K562 (cell line): ENCODE results near the gene MARCHF9. TPM values are rescaled to one million over a fixed set of nuclear protein-coding genes. Genes with fewer than 3 reads are reported as not detected.
A peak's percentile ranks its signal among the peaks of the same experiment; 100 is the strongest.

ENCODE experiments used
- ATAC-seq: fragments of 200-7000 bp; cut with Tn5 transposase; 3 replicates; pipeline ENCODE4 v1.9.1; 2020; ENCODE audit warnings: moderate library complexity
- BruUV-seq: library from RNA; stranded (reverse); fragments of 400-500 nt; replicated peaks from 2 replicates; lab custom pipeline; 2021; lab: Mats Ljungman, UMichigan
- CTCF ChIA-PET: fragments of 300-600 bp; formaldehyde crosslinking; extraction: SDS; loops from one replicate; lab custom pipeline; 2021; ENCODE audit warnings: low intra/inter-chr PET ratio; lab: Yijun Ruan, JAX
- POLR2A ChIA-PET: fragments of 300-600, 350-650 bp; sonication (Branson Sonifier 250); formaldehyde crosslinking; extraction: SDS; loops from one replicate; lab custom pipeline; 2021; ENCODE audit warnings: antibody characterized with exemption, inconsistent platforms; lab: Yijun Ruan, JAX
- DNase-seq, 4 experiments: peaks; one replicate each; pipeline versions ENCODE4 v3.0.0 to v3.0.0-alpha.2; 2011 to 2018; ENCODE audit warnings: low spot score in 3 of 4, mixed read lengths in 3 of 4; ENCODE audit errors: extremely low read depth in 1 of 4
- FAIRE-seq: peaks from 2 replicates; lab custom pipeline; 2011; peaks lifted over from hg19 to GRCh38; lab: Jason Lieb, UNC
- H2AFZ ChIP-seq: 2 replicates; pipeline ENCODE4 v1.6.0; 2011; ENCODE audit warnings: low read depth, low read length, control low read depth, inconsistent platforms
- H3K27ac ChIP-seq: fragments of 200-600 bp; 3 replicates; pipeline ENCODE4 v1.8.0; 2011; ENCODE audit warnings: low read depth, mild to moderate bottlenecking, control low read depth, inconsistent platforms, low read length, moderate library complexity, mixed read lengths; ENCODE audit errors: extremely low read depth
- H3K27me3 ChIP-seq, 2 experiments: fragments of 300-600 bp in 1 of 2; 2 replicates in 1 of 2; 3 replicates in 1 of 2; pipeline versions ENCODE4 v1.6.0 to v1.8.0; 2011; ENCODE audit warnings: inconsistent platforms in 2 of 2, low read length in 2 of 2, mild to moderate bottlenecking in 1 of 2, mixed read lengths in 1 of 2, moderate library complexity in 1 of 2; ENCODE audit not compliant: control insufficient read depth in 2 of 2, insufficient read depth in 2 of 2
- H3K36me3 ChIP-seq: fragments of 300-600 bp; 3 replicates; pipeline ENCODE4 v1.8.0; 2011; ENCODE audit warnings: mild to moderate bottlenecking, low read length, inconsistent platforms; ENCODE audit not compliant: control insufficient read depth, insufficient read depth
- H3K4me1 ChIP-seq, 2 experiments: fragments of 200-600 bp in 1 of 2; replicated peaks in 1 of 2; 2 replicates in 1 of 2; 3 replicates in 1 of 2; pipeline versions ENCODE4 v1.5.1 to v1.8.0; 2011; ENCODE audit warnings: inconsistent platforms in 2 of 2, low read length in 2 of 2, mild to moderate bottlenecking in 1 of 2, mixed read lengths in 1 of 2, moderate library complexity in 1 of 2; ENCODE audit not compliant: control insufficient read depth in 2 of 2, insufficient read depth in 2 of 2
- H3K4me2 ChIP-seq: 2 replicates; pipeline ENCODE4 v1.6.1; 2011; ENCODE audit warnings: low read length, control low read depth, inconsistent platforms, mixed read lengths; ENCODE audit not compliant: insufficient read depth
- H3K4me3 ChIP-seq: fragments of 200-600 bp; sonication (generic), shearing (Covaris generic); 2 replicates; pipeline ENCODE4 v1.5.1; 2016; ENCODE audit warnings: control low read depth, inconsistent platforms
- H3K79me2 ChIP-seq: fragments of 200-600 bp; 3 replicates; pipeline ENCODE4 v1.8.0; 2011; ENCODE audit warnings: low read length, inconsistent platforms; ENCODE audit not compliant: control insufficient read depth, insufficient read depth
- H3K9ac ChIP-seq, 2 experiments: 2 replicates each; pipeline versions ENCODE4 v1.6.0 to v1.6.1; 2011; ENCODE audit warnings: low read depth in 2 of 2, low read length in 2 of 2, control low read depth in 1 of 2, inconsistent platforms in 1 of 2, mild to moderate bottlenecking in 1 of 2, mixed read lengths in 1 of 2; ENCODE audit not compliant: insufficient read depth in 1 of 2
- H3K9me1 ChIP-seq: one replicate; pipeline ENCODE4 v1.6.0; 2011; ENCODE audit warnings: inconsistent platforms, mild to moderate bottlenecking, low read length, moderate library complexity; ENCODE audit not compliant: control insufficient read depth, insufficient read depth
- H3K9me3 ChIP-seq: replicated peaks from 2 replicates; pipeline ENCODE4 v1.5.1; 2011; ENCODE audit warnings: low read depth, low read length, inconsistent platforms; ENCODE audit not compliant: control insufficient read depth, insufficient read depth
- H4K20me1 ChIP-seq: replicated peaks from 2 replicates; pipeline ENCODE4 v1.6.1; 2011; ENCODE audit warnings: low read length, inconsistent platforms, mixed read lengths; ENCODE audit not compliant: control insufficient read depth, insufficient read depth
- EZH2 ChIP-seq: IDR thresholded peaks from 2 replicates; pipeline ENCODE4 v1.6.1; 2012; ENCODE audit warnings: low read depth, mild to moderate bottlenecking, inconsistent platforms, low read length, borderline replicate concordance
- MAFF ChIP-seq: IDR thresholded peaks from 2 replicates; pipeline ENCODE4 v1.6.1; 2012; ENCODE audit warnings: low read length, improper control_type of control experiment
- TAF1 ChIP-seq: IDR thresholded peaks from 2 replicates; pipeline ENCODE4 v1.6.1; 2011; ENCODE audit warnings: mild to moderate bottlenecking, low read length, moderate library complexity; ENCODE audit not compliant: insufficient read depth, control insufficient read depth, severe bottlenecking; ENCODE audit errors: extremely low read depth
- ZNF12 ChIP-seq: sonication (generic); formaldehyde crosslinking; IDR thresholded peaks from 2 replicates; pipeline ENCODE4 v1.4.0; 2020; ENCODE audit warnings: mild to moderate bottlenecking, missing genetic modification reagents
- ZNF778 ChIP-seq: fragments of 450-650 bp; formaldehyde crosslinking; IDR thresholded peaks from 2 replicates; pipeline ENCODE4 v1.4.0; 2020; ENCODE audit warnings: mild to moderate bottlenecking, moderate library complexity
- WGBS: fragments of 100-300 bp; shearing (Covaris generic); methylation state at CpG from one replicate; pipeline ENCODE4 v1.1.6; 2016; ENCODE audit warnings: low coverage, mixed read lengths; ENCODE audit not compliant: insufficient coverage; ENCODE audit errors: missing lambda C conversion rate; 5-methylcytosine and 5-hydroxymethylcytosine counted together
- in situ Hi-C: fragments of 300-500 bp; cut with MboI; formaldehyde crosslinking; loops from 4 replicates; pipeline ENCODE4 v1.15.0; 2018; ENCODE audit warnings: inconsistent platforms, mixed read lengths
- intact Hi-C: fragments of 100-400 bp; cut with micrococcal nuclease; formaldehyde crosslinking; loops from 2 replicates; pipeline ENCODE4 v1.14.2; 2022
- polyA plus RNA-seq, 8 experiments: library from polyadenylated mRNA; depleted of rRNA in 4 of 8; stranded (reverse) in 5 of 8; unstranded in 3 of 8; fragments of >200 nt; fragmentation: Nextera tagmentation in 2 of 8; fragmentation: Illumina TruSeq in 1 of 8; extraction: Ambion mirVana in 2 of 8; extraction: Trizol in 1 of 8; gene quantifications; 2 replicates each; pipeline versions ENCODE4 v1.2.1 to v1.2.3, GENCODE V29; 2011 to 2014; ENCODE audit warnings: inconsistent platforms in 1 of 8, missing spikeins in 1 of 8
- total RNA-seq, 7 experiments: library from RNA; depleted of rRNA in 6 of 7; stranded (reverse); fragments of >200 nt in 6 of 7; fragmentation: Illumina TruSeq in 2 of 7; extraction: Trizol in 2 of 7; gene quantifications; 2 replicates each; pipeline versions ENCODE4 v1.2.1 to v1.2.3, GENCODE V29; 2011 to 2021; ENCODE audit warnings: low replicate concordance in 1 of 7
- TF ChIP-seq, protein P1 (sequence below): sonication (generic); formaldehyde crosslinking; IDR thresholded peaks from 2 replicates; pipeline ENCODE4 v1.9.0; 2022; ENCODE audit warnings: mild to moderate bottlenecking, missing genetic modification reagents

MARCHF9 gene
- total and polyA plus RNA-seq, 9 of the 15 experiments (the other 6 are each of a cell fraction or from before 2014, with no cell fraction given), result 0.80 to 12.4 (median 6.2) TPM

DNA sequence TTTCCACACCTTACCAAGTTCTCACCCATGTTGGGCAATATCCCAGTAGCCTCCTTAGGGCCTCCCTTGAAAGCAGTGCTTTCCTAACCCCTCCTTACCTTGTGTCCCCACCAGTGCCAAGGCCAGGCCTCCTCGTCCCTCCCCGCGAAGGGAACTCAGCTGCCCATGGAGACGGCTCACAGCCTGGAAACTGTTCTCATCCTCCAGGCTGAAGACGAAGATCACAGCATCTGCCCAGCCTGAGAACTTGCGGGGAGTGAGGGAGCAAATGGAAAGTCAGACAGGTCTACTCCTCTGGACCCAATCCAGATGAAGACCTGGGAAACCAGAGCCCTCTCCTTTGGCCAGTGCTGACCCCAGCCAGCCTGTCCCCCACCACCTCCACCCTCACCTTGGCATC is 21.0 kb upstream of the MARCHF9 start:
- H3K36me3 ChIP-seq, result no peaks in the 10 kb centered on the region
- WGBS, result 0% methylated on average over 6 of the region's 6 CpGs
- no peak overlapping the region for H3K4me3 ChIP-seq
- TF ChIP-seq ZNF12 (no peak), ZNF778 (CRISPR knock-in tag) (no peak)
- TF ChIP-seq, protein P1, sequence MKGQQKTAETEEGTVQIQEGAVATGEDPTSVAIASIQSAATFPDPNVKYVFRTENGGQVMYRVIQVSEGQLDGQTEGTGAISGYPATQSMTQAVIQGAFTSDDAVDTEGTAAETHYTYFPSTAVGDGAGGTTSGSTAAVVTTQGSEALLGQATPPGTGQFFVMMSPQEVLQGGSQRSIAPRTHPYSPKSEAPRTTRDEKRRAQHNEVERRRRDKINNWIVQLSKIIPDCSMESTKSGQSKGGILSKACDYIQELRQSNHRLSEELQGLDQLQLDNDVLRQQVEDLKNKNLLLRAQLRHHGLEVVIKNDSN (CRISPR knock-in tag), result 0 out of 2 replicates have a peak, but pooled peaks have one; percentile 2
- DNase-seq, result no peak
- no peak overlapping the region for H2AFZ ChIP-seq
- no peaks in the 10 kb centered on the region; the same call in 1 of the 2 replicates for H4K20me1 ChIP-seq
- peaks cover 35 to 64% of the 10 kb centered on the region in 2 experiments for H3K27me3 ChIP-seq
- in situ Hi-C loops (loop anchor here (5.0 kb wide), 1 partner anchor 107 kb away; no protein-coding TSS in a partner anchor), intact Hi-C loops (no loop called here)
- H3K4me1 ChIP-seq, result peaks cover 9 to 28% of the 10 kb centered on the region in 2 experiments; a peak in 4 of 5 replicates
- H3K9me1 ChIP-seq, result peaks cover 4% of the 10 kb centered on the region
- no peak overlapping the region for H3K27ac ChIP-seq
- CTCF ChIA-PET, result no interaction called here
- POLR2A ChIA-PET, result interaction anchor here (0.8 to 3.5 kb wide), 2 partner anchors 11 to 14 kb away, joined by 3 to 15 read pairs; partner anchors contain the start of gene TSPAN31
- H3K9me3 ChIP-seq, result no peaks in the 10 kb centered on the region
- H3K79me2 ChIP-seq, result no peaks in the 10 kb centered on the region
- no TSS peak for BruUV-seq
- H3K4me2 ChIP-seq, result no peak overlapping the region
- ATAC-seq, result no peak
- no peak for FAIRE-seq
- H3K9ac ChIP-seq, result no peak overlapping the region; a peak in 1 of 4 replicates

DNA sequence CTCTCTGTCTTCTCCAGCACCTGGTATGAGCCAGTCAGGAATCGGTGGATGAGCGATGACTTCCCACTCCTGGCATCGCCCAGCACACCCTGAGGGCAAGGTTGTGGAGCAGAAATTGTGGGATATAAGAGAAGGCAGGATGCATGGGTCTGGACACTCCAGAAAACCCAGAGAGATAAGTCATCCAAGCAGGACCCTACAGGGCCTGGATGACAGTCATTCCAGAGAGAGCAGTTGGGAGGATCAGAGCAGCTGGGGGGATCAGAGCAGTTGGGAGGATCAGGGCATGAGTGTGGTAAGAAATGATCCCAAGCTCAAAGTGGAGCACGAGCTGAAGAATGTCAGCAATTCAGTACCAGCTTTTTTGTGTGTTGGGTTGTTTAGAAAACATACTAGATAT is 20.3 kb upstream of the MARCHF9 start:
- WGBS, result 9% methylated on average over 4 of the region's 4 CpGs
- Histone ChIP-seq H3K79me2 (no peaks in the 10 kb centered on the region), H3K9me1 (peaks cover 4% of the 10 kb centered on the region), H3K9ac (peak overlapping the region in 1 of 2 experiments; percentile 12; a peak in 1 of 4 replicates), H3K27ac (no peak overlapping the region), H4K20me1 (no peaks in the 10 kb centered on the region), H3K4me3 (no peak overlapping the region), H3K9me3 (no peaks in the 10 kb centered on the region), H3K4me2 (no peak overlapping the region), H3K4me1 (peaks cover 9 to 28% of the 10 kb centered on the region in 2 experiments; a peak in 4 of 5 replicates), H2AFZ (no peak overlapping the region), H3K36me3 (no peaks in the 10 kb centered on the region), H3K27me3 (peaks cover 31 to 66% of the 10 kb centered on the region in 2 experiments)
- in situ Hi-C loops (loop anchor here (5.0 kb wide), 1 partner anchor 107 kb away; no protein-coding TSS in a partner anchor), intact Hi-C loops (no loop called here)
- FAIRE-seq, result no peak
- no TSS peak for BruUV-seq
- no peak for DNase-seq
- no peak for ATAC-seq
- no peak for TF ChIP-seq MAFF
- no peak for TF ChIP-seq TAF1
- TF ChIP-seq EZH2, result no peak
- ChIA-PET POLR2A (interaction anchor here (1.2 to 3.5 kb wide), 3 partner anchors 11 to 220 kb away, joined by 4 to 15 read pairs (median 5); partner anchors contain the start of gene TSPAN31), CTCF (interaction anchor here (2.3 kb wide), 1 partner anchor 151 kb away, joined by 17 read pairs; no protein-coding TSS in a partner anchor)
